Activated T-cell treated with anti-CD3 and anti-CD28 coated beads for 4 hours (primary cell): Measurements from ENCODE around the gene PREP.
"Not testable (repeated sequence)": the region's sequence is repeated elsewhere in the genome, so short reads cannot be mapped to it uniquely, and the experiment has no call there.

ENCODE experiments used
- DNase-seq: peaks from one replicate; pipeline ENCODE4 v3.0.0-alpha.2; 2020

PREP gene

DNA sequence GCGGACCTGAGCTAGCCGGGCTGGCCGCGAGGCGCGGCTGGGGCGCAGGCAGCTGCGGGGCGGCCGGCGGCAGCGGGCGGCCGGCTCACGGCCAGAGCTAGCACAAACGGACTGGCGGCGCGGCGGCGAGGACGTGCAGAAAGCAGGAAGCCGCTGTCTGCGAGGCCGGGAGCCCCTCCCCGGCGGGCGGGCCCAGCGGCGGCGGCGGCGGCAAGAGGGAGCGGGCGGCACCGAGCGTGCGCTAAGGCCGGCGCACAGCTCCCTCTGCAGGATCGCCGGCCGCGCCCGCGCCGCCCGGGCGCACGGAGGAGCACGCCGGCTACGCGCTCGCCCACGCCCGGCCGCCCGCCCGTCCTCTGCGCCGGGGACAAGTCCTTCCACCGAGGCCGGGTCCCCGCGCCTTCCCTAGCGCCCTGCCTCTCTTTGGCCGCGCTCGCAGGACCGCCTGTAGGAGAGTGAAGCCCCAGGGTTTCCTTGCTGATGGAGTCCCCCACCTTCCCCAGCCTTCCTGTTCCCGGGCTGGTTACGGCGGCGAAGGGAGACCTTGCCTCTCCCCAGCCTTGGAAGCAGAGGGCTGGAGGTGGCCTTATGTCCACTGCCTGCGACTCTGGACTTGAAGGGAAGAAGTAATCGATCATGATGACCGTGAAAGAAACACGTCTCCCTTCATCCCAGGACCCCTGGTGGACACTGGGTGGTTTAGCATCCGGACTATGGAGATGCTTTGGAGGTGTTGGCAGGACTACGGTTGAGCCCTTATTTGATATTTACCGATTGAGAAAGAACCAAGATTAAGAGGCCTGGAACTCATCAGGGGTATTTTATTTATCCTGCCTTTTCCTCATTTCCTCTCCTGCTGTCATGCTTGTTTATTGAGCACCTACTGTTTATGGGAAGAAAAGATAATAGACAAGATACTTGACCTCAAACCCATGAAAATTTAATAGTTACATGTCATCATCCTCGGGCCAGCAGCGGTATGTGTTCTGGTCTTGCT is at the start of gene PREP:
Gene PREP, minus strand, starts transcription at position 144 of the 997 bp plus-strand sequence. CDS start 191 bp downstream, outside the sequence.
- DNase-seq: peak; percentile 72

DNA sequence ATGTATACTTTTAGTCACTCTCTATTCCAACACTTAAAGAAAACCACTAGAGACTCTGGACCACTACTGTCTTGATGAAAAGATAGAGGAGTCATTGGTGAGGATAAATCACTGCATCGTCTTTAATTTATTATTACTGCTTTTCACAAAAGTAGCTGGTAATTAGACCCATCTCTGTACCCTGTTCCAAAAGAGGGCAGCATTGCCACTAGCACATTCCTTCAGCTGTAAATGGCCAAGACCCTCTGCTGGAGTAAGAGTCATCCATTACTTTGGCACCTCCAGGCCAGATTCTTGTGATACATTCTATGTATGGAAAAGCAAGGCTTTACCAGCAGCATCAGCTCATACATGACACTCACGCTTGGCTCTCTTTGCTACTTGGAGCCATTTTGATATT is 49.5 kb upstream of the PREP start:
- DNase-seq: no peak

DNA sequence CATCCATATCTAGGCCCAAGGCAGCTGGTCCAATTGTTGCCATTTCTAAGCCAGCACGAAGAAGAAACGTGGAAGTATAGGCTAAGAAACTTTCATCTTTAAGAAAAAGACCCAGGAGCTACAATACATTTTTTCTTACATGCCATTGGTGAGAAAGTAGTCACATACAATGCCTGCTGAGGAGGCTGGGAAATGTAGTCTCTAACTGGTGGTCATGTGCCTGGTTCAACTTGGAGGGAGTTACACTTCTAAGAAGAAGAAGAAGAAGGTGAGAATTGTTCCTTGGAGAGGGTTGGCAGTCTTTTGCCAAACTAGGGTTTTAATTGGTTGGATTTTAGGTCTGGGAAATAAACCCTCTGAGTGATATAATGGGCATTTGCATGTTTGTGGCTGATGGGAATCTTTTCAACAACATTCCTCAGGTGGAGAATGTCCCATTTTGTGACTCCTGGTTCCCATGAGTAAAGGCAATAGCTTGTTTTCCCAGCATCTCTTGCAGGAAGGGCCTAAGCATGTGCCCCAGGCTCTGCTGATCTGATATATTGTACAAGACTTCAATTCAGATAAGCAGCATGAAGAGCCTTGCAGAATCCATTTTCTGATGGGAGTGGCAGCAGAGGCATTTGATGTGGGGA is 47.0 kb upstream of the PREP start:
- no peak for DNase-seq

DNA sequence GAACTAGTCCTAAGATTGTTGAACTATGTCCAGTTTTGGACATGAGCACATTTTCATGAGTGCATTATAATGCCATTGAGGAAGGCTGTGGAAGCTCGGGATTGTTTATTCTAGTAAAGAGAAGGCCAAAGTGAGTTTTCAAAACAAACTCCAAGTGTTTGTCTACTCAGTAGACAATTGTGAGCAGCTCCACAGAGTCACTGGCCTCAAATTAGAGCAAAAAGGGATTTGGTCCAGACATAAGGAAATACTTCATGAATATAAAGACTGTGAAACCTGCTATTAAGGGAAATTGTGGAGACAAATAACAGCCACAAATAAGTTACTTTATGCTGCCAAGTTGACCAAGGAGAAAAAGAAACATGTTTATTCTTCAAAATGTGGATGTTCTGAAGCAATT is 42.6 kb upstream of the PREP start:
- no peak for DNase-seq

GRCh38 chr6:105443941-105444340 is 41.1 kb upstream of the PREP start:
- no peak for DNase-seq

DNA sequence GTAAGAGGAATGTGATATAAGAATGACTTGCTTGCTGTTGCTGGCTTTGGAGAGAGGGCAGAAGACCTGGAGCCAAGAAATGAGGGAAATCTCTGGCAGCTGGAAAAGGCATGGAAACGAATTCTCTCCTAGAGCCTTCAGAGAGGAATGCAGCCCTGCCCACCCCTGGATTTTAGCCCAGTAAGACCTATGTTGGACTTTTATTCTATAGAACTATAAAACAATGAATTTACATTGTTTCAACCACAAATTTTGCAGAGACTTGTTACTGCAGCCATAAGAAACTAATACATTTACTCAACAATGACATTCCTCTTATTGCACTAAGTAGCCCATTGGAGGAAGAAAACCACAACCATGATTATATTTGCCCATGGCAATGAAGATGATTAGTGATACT is 39.5 kb upstream of the PREP start:
- no peak for DNase-seq

DNA sequence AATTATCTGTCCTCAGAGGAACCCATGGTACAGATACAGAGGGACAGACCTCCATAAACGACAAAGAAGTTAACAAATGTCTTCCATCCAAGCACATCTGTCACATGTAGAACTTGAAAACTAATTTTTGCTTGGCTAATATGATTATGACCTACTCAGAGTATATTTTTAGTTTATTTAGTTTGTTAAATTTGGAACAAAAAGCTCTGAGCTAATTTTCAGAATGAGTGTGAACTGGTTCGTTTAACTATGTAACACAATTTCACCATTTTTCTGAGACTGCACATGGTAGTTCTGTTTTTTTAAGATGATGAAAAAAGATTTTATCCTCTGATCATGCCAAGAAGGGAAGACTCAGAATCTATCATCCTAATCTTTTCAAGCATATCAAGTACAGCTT is 34.4 kb upstream of the PREP start:
- DNase-seq: no peak

DNA sequence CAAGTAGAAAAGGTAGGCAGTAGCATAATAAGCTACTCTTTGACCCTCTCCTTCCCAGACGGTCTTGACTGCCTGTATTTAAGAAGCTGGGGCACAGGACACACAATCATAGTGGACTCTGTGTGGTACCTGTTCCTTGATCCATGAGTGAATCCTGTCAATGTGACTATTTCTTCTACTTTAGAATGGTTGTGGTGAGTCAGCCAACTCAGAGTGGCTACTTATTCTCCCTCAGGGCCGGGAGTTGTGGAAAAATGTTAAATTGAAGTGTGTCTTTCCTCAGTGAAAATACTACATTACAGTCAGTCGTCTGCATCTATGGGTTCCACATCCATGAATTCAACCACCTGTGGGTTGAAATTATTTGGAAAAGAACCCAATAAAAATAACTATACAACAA is 30.8 kb upstream of the PREP start:
- no peak for DNase-seq

DNA sequence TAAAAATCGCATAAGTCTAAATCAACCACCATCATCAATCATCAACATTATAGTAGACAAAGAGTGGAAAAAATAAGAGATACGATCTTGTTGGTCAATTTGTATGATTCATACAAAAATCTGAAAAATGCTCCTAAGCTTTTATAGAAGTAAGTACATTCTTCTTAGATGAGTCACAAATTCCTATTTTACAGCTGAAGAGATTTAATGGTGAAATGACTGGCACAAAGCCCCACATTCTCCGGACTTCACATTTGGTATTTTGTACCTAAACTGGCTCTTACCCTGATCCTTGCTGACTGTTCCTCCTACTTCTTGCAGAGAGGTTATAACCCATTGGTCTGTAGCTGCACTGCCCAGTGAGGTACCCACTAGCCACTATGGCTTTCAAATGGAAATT is 29.9 kb upstream of the PREP start:
- no peak for DNase-seq

- no peak for DNase-seq
Observed at GRCh38 chr6:105431226-105431625, 28.3 kb upstream of the PREP start.

- DNase-seq: no peak
Observed at GRCh38 chr6:105430685-105431084, 27.8 kb upstream of the PREP start.

DNA sequence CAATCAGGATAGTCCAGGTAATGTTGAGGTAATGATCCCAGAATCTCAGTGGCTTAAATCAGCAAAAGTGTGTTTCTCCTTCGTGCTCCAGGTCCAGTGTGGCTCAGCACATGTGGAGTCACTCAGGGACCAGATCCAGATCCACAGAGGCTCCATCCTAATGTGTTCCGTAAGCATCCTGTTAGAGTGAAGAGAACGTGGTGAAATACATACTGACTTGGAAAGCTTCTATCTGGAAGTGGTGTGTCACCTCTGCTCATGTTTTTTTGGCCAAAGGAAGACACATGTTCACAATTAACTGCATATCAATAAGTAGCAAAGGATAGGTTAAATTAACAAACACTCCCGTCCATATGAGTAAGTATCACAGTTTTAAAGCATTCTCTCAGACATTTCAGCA is 26.8 kb upstream of the PREP start:
- no peak for DNase-seq

DNA sequence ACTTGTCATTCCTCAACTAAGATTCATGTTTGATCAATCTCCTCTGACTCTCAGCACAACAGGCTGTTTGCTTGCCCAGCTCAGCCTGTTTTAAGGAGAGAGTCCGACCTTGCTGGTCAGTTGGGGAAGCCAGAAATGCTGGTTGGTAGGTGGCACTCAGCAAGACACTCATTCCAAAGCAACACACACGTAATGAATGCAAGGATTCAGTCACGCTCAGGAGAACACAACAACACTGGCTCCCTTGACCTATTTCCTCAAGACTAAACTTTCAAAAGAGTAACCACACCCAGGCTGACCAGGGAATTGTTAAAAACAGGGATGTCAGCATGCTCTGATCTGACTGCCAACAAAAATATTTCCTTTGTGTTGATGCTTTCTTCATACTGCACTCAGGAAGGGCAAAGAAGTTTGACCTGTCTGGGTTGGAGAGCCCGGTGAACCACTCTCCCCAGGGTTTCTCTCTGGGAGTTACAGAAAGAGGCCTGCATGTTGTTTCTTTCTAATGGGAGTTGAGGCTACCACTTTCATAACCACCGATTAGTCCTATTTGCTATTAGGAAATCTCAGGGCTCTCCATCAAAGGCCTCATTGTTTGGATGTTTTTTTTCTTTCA is 25.6 kb upstream of the PREP start:
- DNase-seq: no peak

DNA sequence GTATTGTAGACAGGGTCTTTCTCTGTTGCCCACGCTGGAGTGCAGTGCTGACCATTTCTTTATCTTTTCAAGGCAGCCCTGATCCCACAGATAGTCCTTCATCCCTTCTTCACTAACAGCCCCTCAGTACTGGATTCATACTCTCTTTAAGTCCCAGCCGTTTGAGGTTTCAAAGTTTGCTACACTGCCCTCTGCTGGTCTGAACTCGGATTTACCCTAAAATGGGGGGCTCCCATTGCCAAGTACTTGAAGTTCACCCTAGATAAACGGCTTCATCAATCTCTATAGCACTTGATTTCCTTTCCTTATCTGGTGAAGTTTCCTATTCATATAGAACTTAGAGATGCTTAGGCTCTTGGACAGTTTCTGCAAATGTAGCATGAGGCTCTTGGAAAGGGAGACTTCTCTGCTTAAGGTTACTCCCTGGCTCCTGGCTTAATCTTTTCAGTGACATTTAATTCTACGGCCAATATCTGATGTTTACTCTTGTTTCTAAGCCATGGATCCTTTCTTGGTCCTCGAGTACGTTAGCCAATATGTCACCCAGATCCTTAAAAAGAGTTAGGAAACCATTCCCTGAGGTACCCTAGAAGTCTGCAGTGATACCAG is 21.4 kb upstream of the PREP start:
- DNase-seq: peak; percentile 64

DNA sequence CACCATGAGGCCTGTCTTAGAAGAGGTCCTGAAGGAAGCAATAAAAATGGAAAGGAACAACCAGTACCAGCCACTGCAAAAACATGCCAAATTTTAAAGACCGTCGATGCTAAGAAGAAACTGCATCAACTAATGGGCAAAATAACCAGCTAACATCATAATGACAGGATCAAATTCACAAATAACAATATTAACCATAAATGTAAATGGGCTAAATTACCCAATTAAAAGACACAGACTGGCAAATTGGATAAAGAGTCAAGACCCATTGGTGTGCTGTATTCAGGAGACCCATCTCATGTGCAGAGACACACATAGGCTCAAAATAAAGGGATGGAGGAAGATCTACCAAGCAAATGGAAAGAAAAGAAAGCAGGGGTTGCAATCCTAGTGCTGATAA is 14.1 kb upstream of the PREP start:
- not testable (repeated sequence) for DNase-seq

GRCh38 chr6:105409734-105410133 is 6.9 kb upstream of the PREP start:
- DNase-seq: no peak

GRCh38 chr6:105402090-105402938 is 568 bp downstream of the PREP start:
- DNase-seq: peak; percentile 11

DNA sequence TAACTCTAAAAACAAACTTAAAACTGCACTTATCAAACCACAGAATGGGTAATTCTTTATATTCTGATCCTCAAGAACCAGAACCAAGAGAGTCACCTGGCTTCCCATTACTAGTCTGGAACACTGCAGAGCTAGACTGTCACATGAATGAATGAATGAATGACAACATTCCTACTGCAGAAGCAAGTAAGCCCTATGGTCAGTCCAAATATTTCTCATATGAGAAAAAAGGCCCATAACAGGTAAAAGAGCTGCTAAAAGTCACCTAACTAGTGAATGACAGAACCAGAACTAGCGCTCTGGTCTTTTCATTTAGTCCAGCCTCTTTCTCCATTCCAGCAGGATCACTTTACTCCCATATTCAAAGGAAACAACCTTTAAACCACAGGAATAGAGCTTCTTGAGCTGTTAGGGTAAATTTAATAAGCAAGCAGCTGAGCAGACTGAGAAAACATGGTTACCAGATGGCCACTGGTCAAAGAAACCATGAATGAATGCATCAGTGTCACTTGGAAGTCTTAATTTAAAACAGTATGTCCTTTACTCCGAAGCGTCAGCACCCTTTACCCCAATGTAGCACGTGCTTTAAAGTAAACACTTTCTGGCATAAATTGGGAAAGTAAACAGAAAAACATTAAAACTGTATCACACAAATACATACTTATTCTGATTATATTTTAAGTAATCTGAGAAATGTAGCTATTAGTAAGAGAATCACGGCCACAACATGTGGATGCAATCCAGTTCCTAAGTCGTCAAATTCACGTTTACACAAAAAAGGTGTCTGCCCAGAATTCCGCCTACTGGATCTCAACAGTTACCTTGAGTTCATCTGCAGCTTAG is 1.4 kb downstream of the PREP start:
- DNase-seq: no peak

- no peak for DNase-seq
Observed at GRCh38 chr6:105400501-105400900, 2.4 kb downstream of the PREP start.

DNA sequence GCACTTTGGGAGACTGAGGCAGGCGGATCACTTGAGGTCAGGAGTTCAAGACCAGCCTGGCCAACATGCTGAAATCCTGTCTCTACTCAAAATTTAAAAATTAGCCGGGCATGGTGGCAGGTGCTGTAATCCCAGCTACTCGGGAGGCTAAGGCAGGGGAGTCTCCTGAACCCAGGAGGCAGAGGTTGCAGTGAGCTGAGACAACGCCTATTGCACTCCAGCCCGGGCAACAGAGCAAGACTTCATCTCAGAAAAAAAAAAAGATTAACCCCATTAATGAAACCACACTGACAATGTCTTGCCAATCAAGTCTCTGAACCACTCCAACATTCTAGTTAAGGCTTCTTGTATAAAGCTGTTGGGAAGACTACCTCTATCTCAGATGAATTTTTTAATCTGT is 4.0 kb downstream of the PREP start:
- DNase-seq: no peak

GRCh38 chr6:105397987-105398386 is 4.9 kb downstream of the PREP start:
- no peak for DNase-seq
